ENCODE measurements around the gene SPC25. TPM values are rescaled to one million over a fixed set of nuclear protein-coding genes. Genes with fewer than 3 reads are reported as not detected.

SPC25 gene
- total RNA-seq, 1 donor from 2014 or later: 0.38 TPM

- Histone ChIP-seq H3K36me3 (no peaks in the 10 kb centered on the region), H3K27me3 (no peaks in the 10 kb centered on the region), H3K4me1 (no peaks in the 10 kb centered on the region), H3K9me3 (no peaks in the 10 kb centered on the region), H3K27ac (no peak overlapping the region), H3K4me3 (no peak overlapping the region)
- no peak for ATAC-seq
- DNase-seq: no peak
- TF ChIP-seq CTCF (IDR thresholded peaks at IDR 0.05): no peak
- intact Hi-C loops (cut with DNase I): no loop called here
Observed at GRCh38 chr2:168850846-168851245, 39.4 kb downstream of the SPC25 start.

- ATAC-seq: peak; percentile 38
- Histone ChIP-seq H3K36me3 (no peaks in the 10 kb centered on the region), H3K27ac (no peak overlapping the region), H3K4me3 (no peak overlapping the region), H3K4me1 (no peaks in the 10 kb centered on the region), H3K27me3 (no peaks in the 10 kb centered on the region), H3K9me3 (no peaks in the 10 kb centered on the region)
- intact Hi-C loops (cut with DNase I): no loop called here
- TF ChIP-seq CTCF (IDR thresholded peaks at IDR 0.05): peak; percentile 27
- no peak for DNase-seq
Observed at GRCh38 chr2:168849610-168850009, 40.6 kb downstream of the SPC25 start.

- no peaks in the 10 kb centered on the region for H3K4me1 ChIP-seq
- DNase-seq (no peak), ATAC-seq (no peak)
- H3K9me3 ChIP-seq: no peaks in the 10 kb centered on the region
- no peak for TF ChIP-seq CTCF (IDR thresholded peaks at IDR 0.05)
- H3K27me3 ChIP-seq: no peaks in the 10 kb centered on the region
- intact Hi-C loops (cut with DNase I): no loop called here
- no peak overlapping the region for H3K4me3 ChIP-seq
- H3K36me3 ChIP-seq: peaks cover 4% of the 10 kb centered on the region
- H3K27ac ChIP-seq: no peak overlapping the region
Observed at GRCh38 chr2:168848225-168848624, 42.0 kb downstream of the SPC25 start.

- DNase-seq (no peak), ATAC-seq (no peak)
- Histone ChIP-seq H3K27ac (no peak overlapping the region), H3K9me3 (no peaks in the 10 kb centered on the region), H3K27me3 (no peaks in the 10 kb centered on the region), H3K4me3 (no peak overlapping the region), H3K4me1 (no peaks in the 10 kb centered on the region), H3K36me3 (peaks cover 4% of the 10 kb centered on the region)
- intact Hi-C loops (cut with DNase I): no loop called here
- no peak for TF ChIP-seq CTCF (IDR thresholded peaks at IDR 0.05)
Observed at GRCh38 chr2:168843253-168843652, 47.0 kb downstream of the SPC25 start.

GRCh38 chr2:168841445-168841844 lies 48.8 kb downstream of the SPC25 start:
- intact Hi-C loops (cut with DNase I): no loop called here
- no peak for TF ChIP-seq CTCF (IDR thresholded peaks at IDR 0.05)
- H3K36me3 ChIP-seq: peaks cover 4% of the 10 kb centered on the region

GRCh38 chr2:168835969-168836368 lies 54.3 kb downstream of the SPC25 start:
- peaks cover 17% of the 10 kb centered on the region for H3K36me3 ChIP-seq
- H3K9me3 ChIP-seq: no peaks in the 10 kb centered on the region
- no peaks in the 10 kb centered on the region for H3K27me3 ChIP-seq
- H3K4me1 ChIP-seq: no peaks in the 10 kb centered on the region
- ATAC-seq (no peak), DNase-seq (no peak)
- no peak overlapping the region for H3K4me3 ChIP-seq
- TF ChIP-seq CTCF (IDR thresholded peaks at IDR 0.05): no peak
- intact Hi-C loops (cut with DNase I): no loop called here
- no peak overlapping the region for H3K27ac ChIP-seq

More at GRCh38 chr2:168841445-168841844, 48.8 kb downstream of the SPC25 start:
- no peak for ATAC-seq
- Histone ChIP-seq H3K9me3 (no peaks in the 10 kb centered on the region), H3K4me1 (no peaks in the 10 kb centered on the region), H3K27me3 (no peaks in the 10 kb centered on the region), H3K4me3 (no peak overlapping the region), H3K27ac (no peak overlapping the region)
- DNase-seq: no peak

Measured in upper lobe of right lung (tissue), 1 donor.